Measurements from ENCODE around the gene XAB2. TPM values are rescaled to one million over a fixed set of nuclear protein-coding genes. Genes with fewer than 3 reads are reported as not detected.

The XAB2 gene
- total and polyA plus RNA-seq, 12 donors = 7.1 to 121 (median 44.3) TPM

- H3K27me3 ChIP-seq = peaks cover 5% of the 10 kb centered on the region
- no peak overlapping the region for H3K27ac ChIP-seq
- no peaks in the 10 kb centered on the region for H3K9me3 ChIP-seq (replicated peaks in 1 of 3)
- DNase-seq = no peak
- no peak overlapping the region for H3K4me3 ChIP-seq
- 20 to 60% (median 45%) methylated on average over 2 to 8 of the region's 8 CpGs for WGBS, 4 donors
- intact Hi-C loops (cut with DNase I) = no loop called here
- TF ChIP-seq CTCF (IDR thresholded peaks at IDR 0.05) (no peak), POLR2A (IDR thresholded peaks at IDR 0.05) (no peak)
- no peaks in the 10 kb centered on the region for H3K36me3 ChIP-seq (replicated peaks in 1 of 2)
- H3K4me1 ChIP-seq (replicated peaks in 1 of 2) = no peaks in the 10 kb centered on the region
Measured at GRCh38 chr19:7590256-7590655, 39.1 kb downstream of the XAB2 start.

- H3K36me3 ChIP-seq (replicated peaks in 1 of 2) = no peaks in the 10 kb centered on the region
- intact Hi-C loops (cut with DNase I) = no loop called here
- H3K9me3 ChIP-seq (replicated peaks in 1 of 3) = no peaks in the 10 kb centered on the region
- WGBS, 4 donors = 68 to 91% (median 82%) methylated on average over 7 of the region's 7 CpGs
- TF ChIP-seq POLR2A (IDR thresholded peaks at IDR 0.05) (no peak), CTCF (IDR thresholded peaks at IDR 0.05) (no peak)
- H3K27ac ChIP-seq = no peak overlapping the region
- no peak overlapping the region for H3K4me3 ChIP-seq
- peaks cover 4% of the 10 kb centered on the region for H3K27me3 ChIP-seq
- no peak for DNase-seq
- no peaks in the 10 kb centered on the region for H3K4me1 ChIP-seq (replicated peaks in 1 of 2)
Measured at GRCh38 chr19:7589822-7590221, 39.5 kb downstream of the XAB2 start.

GRCh38 chr19:7582446-7582845 is 46.9 kb downstream of the XAB2 start:
- Histone ChIP-seq H3K4me1 (replicated peaks in 1 of 2) (no peaks in the 10 kb centered on the region), H3K9me3 (replicated peaks in 1 of 3) (no peaks in the 10 kb centered on the region), H3K27ac (no peak overlapping the region), H3K4me3 (no peak overlapping the region), H3K36me3 (replicated peaks in 1 of 2) (no peaks in the 10 kb centered on the region), H3K27me3 (no peaks in the 10 kb centered on the region)
- intact Hi-C loops (cut with DNase I) = no loop called here
- no peak for DNase-seq
- WGBS, 4 donors = 55 to 70% (median 59%) methylated on average over 11 of the region's 11 CpGs
- TF ChIP-seq CTCF (IDR thresholded peaks at IDR 0.05) = no peak
- TF ChIP-seq POLR2A (IDR thresholded peaks at IDR 0.05) = no peak

- no peaks in the 10 kb centered on the region for H3K9me3 ChIP-seq (replicated peaks in 1 of 3)
- H3K4me3 ChIP-seq = no peak overlapping the region
- no peaks in the 10 kb centered on the region for H3K4me1 ChIP-seq (replicated peaks in 1 of 2)
- DNase-seq = no peak
- H3K27ac ChIP-seq = no peak overlapping the region
- H3K27me3 ChIP-seq = no peaks in the 10 kb centered on the region
- intact Hi-C loops (cut with DNase I) = no loop called here
- TF ChIP-seq CTCF (IDR thresholded peaks at IDR 0.05) (no peak), POLR2A (IDR thresholded peaks at IDR 0.05) (no peak)
- no peaks in the 10 kb centered on the region for H3K36me3 ChIP-seq (replicated peaks in 1 of 2)
- 56 to 66% (median 59%) methylated on average over 6 of the region's 6 CpGs for WGBS, 4 donors
Measured at GRCh38 chr19:7579182-7579581, 50.2 kb downstream of the XAB2 start.

Data from adrenal gland (tissue), 12 donors.